HFFc6 (cell line): ENCODE results near the gene ARHGAP21. TPM values are rescaled to one million over a fixed set of nuclear protein-coding genes. Genes with fewer than 3 reads are reported as not detected.

ENCODE experiments used
- DNase-seq: peaks from one replicate; pipeline ENCODE4 v3.0.0-alpha.2; 2018
- H3K27ac Mint-ChIP-seq: 2 replicates; pipeline ENCODE4 v1.8.0; 2020; ENCODE audit warnings: mild to moderate bottlenecking, mixed read lengths
- H3K27me3 Mint-ChIP-seq: 2 replicates; pipeline ENCODE4 v1.8.0; 2021; ENCODE audit warnings: mild to moderate bottlenecking, moderate library complexity, mixed read lengths; ENCODE audit not compliant: insufficient read depth
- H3K36me3 Mint-ChIP-seq: 2 replicates; pipeline ENCODE4 v1.8.0; 2021; ENCODE audit warnings: low read depth, mixed read lengths
- H3K4me1 Mint-ChIP-seq: 2 replicates; pipeline ENCODE4 v1.8.0; 2020; ENCODE audit warnings: low read depth, mixed read lengths
- H3K4me3 Mint-ChIP-seq: 2 replicates; pipeline ENCODE4 v1.8.0; 2020; ENCODE audit warnings: mild to moderate bottlenecking, moderate library complexity, mixed read lengths
- H3K9me3 Mint-ChIP-seq: 2 replicates; pipeline ENCODE4 v1.8.0; 2020; ENCODE audit warnings: mild to moderate bottlenecking, mixed read lengths
- CTCF ChIP-seq: fragments of 200-600 bp; sonication (generic); IDR thresholded peaks from 2 replicates; pipeline ENCODE4 v1.5.0; 2021; ENCODE audit warnings: antibody characterized with exemption, mild to moderate bottlenecking
- total RNA-seq, 6 experiments: library from RNA; stranded (reverse); fragmentation: NEBNext Ultra II Directional; extraction: Animal tissue kit (Norgen Biotek cat#: 25700); gene quantifications; 2 replicates in 1 of 6; 3 replicates in 5 of 6; pipeline ENCODE4 v1.2.3, GENCODE V29; 2021

Gene ARHGAP21
- total RNA-seq, 6 experiments from 2014 or later = 71.4 to 94.1 (median 82.1) TPM

DNA sequence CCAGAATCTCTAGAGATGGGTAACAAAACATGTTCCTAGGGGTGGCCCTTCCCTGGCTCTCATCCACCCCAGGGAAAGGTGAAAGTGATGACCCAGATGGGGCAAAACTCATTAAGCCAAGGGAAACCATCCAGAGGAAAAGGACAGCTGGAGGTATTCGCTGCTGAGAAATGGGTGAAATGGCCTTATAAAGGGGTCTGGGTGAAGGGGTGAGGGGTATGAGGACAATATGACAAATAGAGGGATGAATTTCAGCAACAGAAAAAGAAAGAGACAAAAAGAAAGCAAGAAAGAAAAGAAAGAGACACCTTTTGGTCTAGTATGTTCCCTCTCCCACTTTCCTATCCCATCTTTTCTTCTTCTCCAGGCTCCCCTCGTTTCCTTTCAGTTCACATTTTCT, 26.6 kb downstream of the ARHGAP21 start:
- peaks cover 65% of the 10 kb centered on the region for H3K4me1 Mint-ChIP-seq
- H3K27ac Mint-ChIP-seq = peak overlapping the region; percentile 36; the same call in 1 of the 2 replicates
- H3K36me3 Mint-ChIP-seq = peaks cover 11% of the 10 kb centered on the region; the same call in 1 of the 2 replicates
- no peaks in the 10 kb centered on the region for H3K27me3 Mint-ChIP-seq
- no peak for DNase-seq
- no peaks in the 10 kb centered on the region for H3K9me3 Mint-ChIP-seq
- no peak for TF ChIP-seq CTCF
- no peak overlapping the region for H3K4me3 Mint-ChIP-seq

- H3K4me3 Mint-ChIP-seq = no peak overlapping the region
- TF ChIP-seq CTCF = no peak
- peaks cover 4% of the 10 kb centered on the region; the same call in 1 of the 2 replicates for H3K36me3 Mint-ChIP-seq
- H3K9me3 Mint-ChIP-seq = no peaks in the 10 kb centered on the region
- no peaks in the 10 kb centered on the region for H3K27me3 Mint-ChIP-seq
- DNase-seq = no peak
- peaks cover 57% of the 10 kb centered on the region for H3K4me1 Mint-ChIP-seq
- H3K27ac Mint-ChIP-seq = peak overlapping the region; percentile 15; the same call in 1 of the 2 replicates
Observed at GRCh38 chr10:24695452-24695851, 28.2 kb downstream of the ARHGAP21 start.

DNA sequence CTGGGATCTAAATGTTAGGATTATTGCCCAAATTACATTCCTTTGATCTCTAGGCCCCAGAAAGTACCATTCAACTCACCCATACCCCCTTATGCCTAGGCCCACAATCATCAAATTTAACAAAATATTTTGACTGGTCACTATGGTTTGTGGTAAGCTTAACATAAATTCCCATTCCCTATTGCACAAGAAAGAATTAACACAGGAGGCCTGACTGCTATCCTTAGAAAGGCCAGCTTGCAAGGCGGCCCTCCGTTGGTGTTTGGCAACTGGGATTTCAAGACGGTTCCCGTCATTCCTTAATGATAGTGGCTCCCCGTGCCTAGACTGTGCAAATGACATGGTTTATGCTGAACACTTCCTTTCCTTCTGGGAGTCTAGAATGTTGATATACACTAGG, 29.6 kb downstream of the ARHGAP21 start:
- H3K9me3 Mint-ChIP-seq = no peaks in the 10 kb centered on the region
- DNase-seq = no peak
- no peak overlapping the region for H3K4me3 Mint-ChIP-seq
- H3K4me1 Mint-ChIP-seq = peaks cover 46% of the 10 kb centered on the region
- TF ChIP-seq CTCF = no peak
- no peaks in the 10 kb centered on the region for H3K27me3 Mint-ChIP-seq
- H3K27ac Mint-ChIP-seq = peak overlapping the region; percentile 22; the same call in 1 of the 2 replicates
- peaks cover 4% of the 10 kb centered on the region; the same call in 1 of the 2 replicates for H3K36me3 Mint-ChIP-seq

DNA sequence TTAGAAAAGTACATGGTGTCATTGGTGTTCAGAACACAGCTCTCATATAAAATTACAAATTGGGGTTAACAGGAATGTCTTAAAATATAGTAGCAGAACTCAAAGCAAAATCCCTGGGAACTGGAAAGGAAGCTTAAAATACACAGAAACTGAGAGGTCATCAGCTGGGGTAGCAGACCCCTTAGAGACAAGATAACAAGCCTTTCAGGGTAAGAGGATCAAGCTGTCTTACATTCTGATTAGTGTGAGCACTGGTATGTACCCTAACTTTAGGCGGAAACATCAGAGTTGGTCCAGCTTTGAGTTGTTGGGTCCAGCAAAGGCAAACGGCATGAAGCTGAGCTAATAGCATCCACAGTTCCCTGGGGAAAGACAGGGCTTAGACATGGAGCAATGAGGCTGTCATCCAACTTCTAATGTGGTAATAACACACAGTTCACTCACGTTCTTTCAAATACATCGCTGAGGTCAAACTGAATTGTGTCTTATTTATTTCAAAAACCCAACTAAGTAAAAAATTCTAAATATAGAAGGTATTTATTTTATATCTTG, 32.6 kb downstream of the ARHGAP21 start:
- Mint-ChIP-seq H3K27me3 (no peaks in the 10 kb centered on the region), H3K9me3 (no peaks in the 10 kb centered on the region), H3K27ac (no peak overlapping the region), H3K36me3 (peaks cover 10% of the 10 kb centered on the region; the same call in 1 of the 2 replicates), H3K4me3 (no peak overlapping the region), H3K4me1 (peaks cover 48% of the 10 kb centered on the region)
- no peak for DNase-seq
- TF ChIP-seq CTCF = no peak

GRCh38 chr10:24685958-24686540, 37.6 kb downstream of the ARHGAP21 start:
- Mint-ChIP-seq H3K27ac (peak overlapping the region; percentile 61; the same call in 1 of the 2 replicates), H3K36me3 (0 out of 2 replicates have a peak, but pooled peaks cover 5% of the 10 kb centered on the region), H3K4me1 (peaks cover 64% of the 10 kb centered on the region), H3K9me3 (no peaks in the 10 kb centered on the region), H3K4me3 (peak overlapping the region; percentile 39; the same call in 1 of the 2 replicates), H3K27me3 (peaks cover 3% of the 10 kb centered on the region; the same call in 1 of the 2 replicates)
- DNase-seq = peak; percentile 48
- no peak for TF ChIP-seq CTCF
